Tibial nerve (tissue), 4 donors: ENCODE measurements around the gene C4orf36.

Experiments used
- EP300 ChIP-seq, 2 donors: sonication (generic); formaldehyde crosslinking; IDR thresholded peaks; one replicate each; pipeline ENCODE4 v1.6.1; 2017; ENCODE audit warnings: antibody characterized with exemption in 2 of 2, mild to moderate bottlenecking in 1 of 2
- TF ChIP-seq, protein P1 (sequence below), 5 experiments: fragments of 200-600 bp in 3 of 5; fragments of 450-650 bp in 2 of 5; sonication (generic) in 3 of 5; IDR thresholded peaks; one replicate each; pipeline ENCODE4 v1.5.1; 2016 to 2019; ENCODE audit warnings: antibody characterized with exemption in 5 of 5, mild to moderate bottlenecking in 3 of 5, moderate library complexity in 2 of 5

DNA sequence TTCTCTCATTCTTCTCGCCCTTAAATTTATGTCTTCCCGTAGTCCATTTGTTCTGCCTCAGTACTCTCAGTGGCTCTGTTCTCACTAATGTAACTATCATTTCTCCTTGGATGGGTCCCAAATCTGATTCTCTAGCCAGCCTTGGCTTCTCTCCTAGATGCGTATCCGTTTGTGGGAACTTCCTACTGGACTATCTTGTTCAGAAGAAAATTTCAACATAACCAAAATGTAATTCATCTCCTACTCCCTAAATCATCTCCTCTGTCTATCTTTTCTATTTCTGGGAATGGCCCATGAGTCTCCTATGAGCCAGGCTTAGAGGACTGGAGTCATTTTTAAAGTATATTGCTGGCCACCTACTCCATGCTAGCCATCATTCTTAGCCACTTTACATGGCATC is 4.4 kb upstream of the C4orf36 start:
- no peak for TF ChIP-seq EP300 (IDR thresholded peaks at IDR 0.05)
- TF ChIP-seq, protein P1, sequence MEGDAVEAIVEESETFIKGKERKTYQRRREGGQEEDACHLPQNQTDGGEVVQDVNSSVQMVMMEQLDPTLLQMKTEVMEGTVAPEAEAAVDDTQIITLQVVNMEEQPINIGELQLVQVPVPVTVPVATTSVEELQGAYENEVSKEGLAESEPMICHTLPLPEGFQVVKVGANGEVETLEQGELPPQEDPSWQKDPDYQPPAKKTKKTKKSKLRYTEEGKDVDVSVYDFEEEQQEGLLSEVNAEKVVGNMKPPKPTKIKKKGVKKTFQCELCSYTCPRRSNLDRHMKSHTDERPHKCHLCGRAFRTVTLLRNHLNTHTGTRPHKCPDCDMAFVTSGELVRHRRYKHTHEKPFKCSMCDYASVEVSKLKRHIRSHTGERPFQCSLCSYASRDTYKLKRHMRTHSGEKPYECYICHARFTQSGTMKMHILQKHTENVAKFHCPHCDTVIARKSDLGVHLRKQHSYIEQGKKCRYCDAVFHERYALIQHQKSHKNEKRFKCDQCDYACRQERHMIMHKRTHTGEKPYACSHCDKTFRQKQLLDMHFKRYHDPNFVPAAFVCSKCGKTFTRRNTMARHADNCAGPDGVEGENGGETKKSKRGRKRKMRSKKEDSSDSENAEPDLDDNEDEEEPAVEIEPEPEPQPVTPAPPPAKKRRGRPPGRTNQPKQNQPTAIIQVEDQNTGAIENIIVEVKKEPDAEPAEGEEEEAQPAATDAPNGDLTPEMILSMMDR (IDR thresholded peaks at IDR 0.05) = no peak
